MCF 10A (cell line): ENCODE data around the gene GRID1. TPM values are rescaled to one million over a fixed set of nuclear protein-coding genes. Genes with fewer than 3 reads are reported as not detected.

ENCODE experiments used
- BruUV-seq: library from RNA; stranded (reverse); fragments of 400-500 nt; replicated peaks from 2 replicates; lab custom pipeline; 2021; lab: Mats Ljungman, UMichigan
- CTCF ChIA-PET: fragments of 300-600 bp; sonication (Branson Sonifier 250); formaldehyde crosslinking; extraction: SDS; loops from one replicate; lab custom pipeline; 2021; ENCODE audit warnings: antibody characterized with exemption, inconsistent platforms; lab: Yijun Ruan, JAX
- POLR2A ChIA-PET: fragments of 300-600, 350-650 bp; sonication (Branson Sonifier 250); formaldehyde crosslinking; extraction: SDS; loops from one replicate; lab custom pipeline; 2020; ENCODE audit warnings: antibody characterized with exemption, inconsistent platforms; lab: Yijun Ruan, JAX
- DNase-seq: peaks from one replicate; pipeline ENCODE4 v3.0.0-alpha.2; 2018; ENCODE audit not compliant: unreplicated experiment
- H3K27ac Mint-ChIP-seq: one replicate; pipeline ENCODE4 v1.8.0; 2022; ENCODE audit warnings: mild to moderate bottlenecking, low read depth, mixed read lengths; ENCODE audit not compliant: unreplicated experiment
- H3K27me3 Mint-ChIP-seq: one replicate; pipeline ENCODE4 v1.8.0; 2022; ENCODE audit warnings: mixed read lengths; ENCODE audit not compliant: insufficient read depth, unreplicated experiment
- H3K36me3 Mint-ChIP-seq: one replicate; pipeline ENCODE4 v1.8.0; 2022; ENCODE audit warnings: mild to moderate bottlenecking, moderate library complexity, mixed read lengths; ENCODE audit not compliant: insufficient read depth, unreplicated experiment
- H3K4me1 Mint-ChIP-seq: one replicate; pipeline ENCODE4 v1.8.0; 2022; ENCODE audit warnings: mixed read lengths; ENCODE audit not compliant: insufficient read depth, unreplicated experiment
- H3K4me3 Mint-ChIP-seq: one replicate; pipeline ENCODE4 v1.8.0; 2022; ENCODE audit warnings: mild to moderate bottlenecking, moderate library complexity, mixed read lengths; ENCODE audit not compliant: unreplicated experiment
- H3K9me3 Mint-ChIP-seq: one replicate; pipeline ENCODE4 v1.8.0; 2022; ENCODE audit warnings: mixed read lengths; ENCODE audit not compliant: unreplicated experiment
- intact Hi-C: fragments of 100-400 bp; cut with micrococcal nuclease; formaldehyde crosslinking; loops from 2 replicates; pipeline ENCODE4 v1.14.1; 2022
- total RNA-seq: library from RNA; stranded (reverse); gene quantifications from 2 replicates; pipeline ENCODE4 v1.2.3, GENCODE V29; 2022
- TF ChIP-seq, protein P1 (sequence below): fragments of 200-600 bp; IDR thresholded peaks from one replicate; pipeline ENCODE4 v1.8.0; 2022; ENCODE audit warnings: antibody characterized with exemption, mild to moderate bottlenecking; ENCODE audit not compliant: unreplicated experiment

GRID1 gene
- total RNA-seq, 1 experiment from 2014 or later, result not detected

DNA sequence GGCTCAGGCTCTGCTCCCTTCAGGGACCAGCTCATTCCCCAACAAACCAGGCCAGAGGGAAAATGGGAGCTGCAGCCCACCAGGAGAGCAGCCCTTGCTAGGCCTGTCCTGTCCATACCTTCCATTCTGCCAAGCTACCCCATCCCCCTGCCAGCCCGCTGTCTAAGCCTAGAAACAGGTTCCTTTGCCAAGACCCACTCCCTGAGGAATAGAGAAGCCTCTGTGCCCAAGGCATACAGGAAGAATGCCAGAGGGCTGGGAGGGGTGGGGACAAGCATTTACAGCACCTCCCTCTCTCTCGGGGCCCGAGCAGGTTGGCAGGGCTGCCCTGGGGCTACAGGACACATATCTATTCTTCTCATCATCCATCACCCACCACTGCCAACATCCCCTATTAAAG lies 178.3 kb downstream of the GRID1 start:
- Mint-ChIP-seq H3K9me3 (peaks cover 20% of the 10 kb centered on the region), H3K27ac (no peak overlapping the region), H3K36me3 (no peaks in the 10 kb centered on the region), H3K4me1 (no peaks in the 10 kb centered on the region), H3K4me3 (no peak overlapping the region), H3K27me3 (peaks cover 19% of the 10 kb centered on the region)
- CTCF ChIA-PET, result no interaction called here
- POLR2A ChIA-PET, result interaction anchor here (0.6 kb wide), 1 partner anchor 15 kb away, joined by 3 read pairs; no protein-coding TSS in a partner anchor
- intact Hi-C loops, result no loop called here
- TF ChIP-seq, protein P1, sequence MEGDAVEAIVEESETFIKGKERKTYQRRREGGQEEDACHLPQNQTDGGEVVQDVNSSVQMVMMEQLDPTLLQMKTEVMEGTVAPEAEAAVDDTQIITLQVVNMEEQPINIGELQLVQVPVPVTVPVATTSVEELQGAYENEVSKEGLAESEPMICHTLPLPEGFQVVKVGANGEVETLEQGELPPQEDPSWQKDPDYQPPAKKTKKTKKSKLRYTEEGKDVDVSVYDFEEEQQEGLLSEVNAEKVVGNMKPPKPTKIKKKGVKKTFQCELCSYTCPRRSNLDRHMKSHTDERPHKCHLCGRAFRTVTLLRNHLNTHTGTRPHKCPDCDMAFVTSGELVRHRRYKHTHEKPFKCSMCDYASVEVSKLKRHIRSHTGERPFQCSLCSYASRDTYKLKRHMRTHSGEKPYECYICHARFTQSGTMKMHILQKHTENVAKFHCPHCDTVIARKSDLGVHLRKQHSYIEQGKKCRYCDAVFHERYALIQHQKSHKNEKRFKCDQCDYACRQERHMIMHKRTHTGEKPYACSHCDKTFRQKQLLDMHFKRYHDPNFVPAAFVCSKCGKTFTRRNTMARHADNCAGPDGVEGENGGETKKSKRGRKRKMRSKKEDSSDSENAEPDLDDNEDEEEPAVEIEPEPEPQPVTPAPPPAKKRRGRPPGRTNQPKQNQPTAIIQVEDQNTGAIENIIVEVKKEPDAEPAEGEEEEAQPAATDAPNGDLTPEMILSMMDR, result no peak
- BruUV-seq, result no TSS peak
- no peak for DNase-seq

DNA sequence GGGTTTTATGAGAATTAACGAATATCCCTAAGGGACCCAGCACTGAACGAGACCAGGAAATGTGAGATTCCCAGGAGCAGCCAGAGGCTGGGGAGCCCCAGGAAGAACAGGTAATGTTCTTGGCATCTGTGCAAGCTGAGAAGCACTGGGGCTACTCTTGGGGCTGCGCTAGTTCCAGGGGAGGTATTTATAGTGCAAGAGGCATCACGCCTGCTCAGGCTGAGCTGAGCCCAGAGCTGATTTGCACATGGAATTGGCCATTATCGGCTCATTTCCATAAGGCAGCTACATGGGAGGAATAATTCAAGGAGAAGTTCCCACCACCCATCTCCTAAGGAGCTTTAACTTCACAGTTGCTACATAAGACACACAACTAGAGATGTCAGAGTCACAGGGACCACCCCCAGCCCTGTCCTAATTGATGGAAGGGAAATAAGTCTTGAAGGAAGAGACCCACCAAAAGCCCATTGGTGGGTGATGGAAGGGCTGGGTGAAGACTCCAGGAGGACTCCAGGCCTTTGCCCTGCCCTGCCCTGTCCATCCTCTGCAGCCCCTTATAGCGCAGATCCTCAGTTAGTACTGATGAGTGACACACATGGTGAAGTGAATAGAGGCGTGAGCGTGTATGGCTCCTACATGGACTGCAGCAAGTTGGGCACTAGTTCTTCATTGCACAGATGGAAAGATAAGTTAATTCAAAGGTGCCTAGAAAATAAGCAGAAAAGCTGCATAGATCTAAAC lies 178.9 kb downstream of the GRID1 start:
- Mint-ChIP-seq H3K27ac (no peak overlapping the region), H3K27me3 (peaks cover 19% of the 10 kb centered on the region), H3K36me3 (no peaks in the 10 kb centered on the region), H3K4me3 (no peak overlapping the region), H3K4me1 (no peaks in the 10 kb centered on the region), H3K9me3 (peaks cover 20% of the 10 kb centered on the region)
- TF ChIP-seq, protein P1, result no peak
- no TSS peak for BruUV-seq
- ChIA-PET CTCF (no interaction called here), POLR2A (no interaction called here)
- intact Hi-C loops, result no loop called here
- DNase-seq, result no peak

DNA sequence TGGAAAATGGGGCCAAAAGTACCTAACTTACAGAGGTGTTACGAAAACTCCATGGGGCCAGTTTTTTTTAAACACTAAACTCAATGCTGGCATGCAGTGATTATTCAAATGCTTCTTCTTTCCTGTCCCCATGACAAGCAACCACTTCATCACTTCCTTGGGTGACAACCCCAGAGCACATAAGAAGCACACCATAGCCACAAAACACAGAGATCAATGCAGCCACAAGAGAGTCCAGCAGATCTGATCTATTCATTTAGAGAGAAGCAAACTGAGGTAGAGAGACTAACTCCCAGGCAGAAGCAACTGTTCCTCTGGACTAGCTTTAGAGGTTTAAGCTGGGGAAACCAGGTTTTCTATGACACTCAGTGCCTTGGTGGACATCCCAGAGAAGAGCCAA lies 180.0 kb downstream of the GRID1 start:
- no TSS peak for BruUV-seq
- H3K27ac Mint-ChIP-seq, result no peak overlapping the region
- no peak for DNase-seq
- H3K27me3 Mint-ChIP-seq, result peaks cover 19% of the 10 kb centered on the region
- H3K9me3 Mint-ChIP-seq, result peaks cover 11% of the 10 kb centered on the region
- ChIA-PET POLR2A (interaction anchor here (0.6 to 1.1 kb wide), 2 partner anchors 10 to 82 kb away, joined by 3 to 6 read pairs; no protein-coding TSS in a partner anchor), CTCF (no interaction called here)
- intact Hi-C loops, result no loop called here
- H3K4me1 Mint-ChIP-seq, result no peaks in the 10 kb centered on the region
- no peaks in the 10 kb centered on the region for H3K36me3 Mint-ChIP-seq
- no peak overlapping the region for H3K4me3 Mint-ChIP-seq
- TF ChIP-seq, protein P1, result no peak

DNA sequence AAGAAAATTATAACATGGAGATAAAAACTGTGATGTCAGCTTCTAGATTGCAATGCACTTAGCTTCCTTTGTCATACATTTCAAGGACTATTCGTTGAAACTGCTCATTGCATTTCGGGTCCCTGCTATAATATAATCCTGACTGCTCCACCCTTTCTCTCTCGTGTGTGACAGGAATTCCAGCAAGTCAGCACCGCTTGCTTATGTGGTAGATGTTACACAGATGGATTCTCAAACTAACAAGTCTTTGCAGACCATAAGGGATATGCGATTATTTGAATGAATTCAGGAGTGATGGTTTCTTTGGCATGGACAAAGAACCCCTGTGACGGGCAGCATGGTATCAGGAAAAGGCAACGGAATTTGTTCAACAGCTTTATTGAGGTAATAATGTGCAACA lies 184.0 kb downstream of the GRID1 start:
- H3K4me1 Mint-ChIP-seq, result no peaks in the 10 kb centered on the region
- no peak for DNase-seq
- H3K27me3 Mint-ChIP-seq, result peaks cover 19% of the 10 kb centered on the region
- intact Hi-C loops, result no loop called here
- BruUV-seq, result no TSS peak
- CTCF ChIA-PET, result no interaction called here
- no peaks in the 10 kb centered on the region for H3K36me3 Mint-ChIP-seq
- TF ChIP-seq, protein P1, result no peak
- no peak overlapping the region for H3K4me3 Mint-ChIP-seq
- H3K9me3 Mint-ChIP-seq, result no peaks in the 10 kb centered on the region
- POLR2A ChIA-PET, result no interaction called here
- no peak overlapping the region for H3K27ac Mint-ChIP-seq
